ENCODE results near the gene DHRS7B. TPM values are rescaled to one million over a fixed set of nuclear protein-coding genes. Genes with fewer than 3 reads are reported as not detected.

The DHRS7B gene
- total and polyA plus RNA-seq, 2 of the 13 experiments (the other 11 are each of a cell fraction or from before 2014, with no cell fraction given) = 20.0 to 35.8 TPM

GRCh38 chr17:21228845-21229244 is 102.1 kb downstream of the DHRS7B start (continued):
- no peak for TF ChIP-seq ZNF580 (CRISPR knock-in tag; IDR thresholded peaks at IDR 0.05; ENCODE audit: borderline replicate concordance, low read depth)
- TF ChIP-seq KLF6 (CRISPR knock-in tag; IDR thresholded peaks at IDR 0.05) = no peak
- no peak for TF ChIP-seq RBM39 (IDR thresholded peaks at IDR 0.05; ENCODE audit: low read depth, low read length, poor library complexity, severe bottlenecking)
- TF ChIP-seq FOSL2 (CRISPR knock-in tag; IDR thresholded peaks at IDR 0.05) = no peak
- no peak for TF ChIP-seq FOXM1 (CRISPR knock-in tag; IDR thresholded peaks at IDR 0.05)
- TF ChIP-seq ZNF790 (CRISPR knock-in tag; IDR thresholded peaks at IDR 0.05; ENCODE audit: borderline replicate concordance) = no peak
- no peak for TF ChIP-seq FIP1L1 (IDR thresholded peaks at IDR 0.05; ENCODE audit: borderline replicate concordance, insufficient read depth, low read depth, low read length)
- no peak for TF ChIP-seq TBX3 (IDR thresholded peaks at IDR 0.05; ENCODE audit: borderline replicate concordance)

DNA sequence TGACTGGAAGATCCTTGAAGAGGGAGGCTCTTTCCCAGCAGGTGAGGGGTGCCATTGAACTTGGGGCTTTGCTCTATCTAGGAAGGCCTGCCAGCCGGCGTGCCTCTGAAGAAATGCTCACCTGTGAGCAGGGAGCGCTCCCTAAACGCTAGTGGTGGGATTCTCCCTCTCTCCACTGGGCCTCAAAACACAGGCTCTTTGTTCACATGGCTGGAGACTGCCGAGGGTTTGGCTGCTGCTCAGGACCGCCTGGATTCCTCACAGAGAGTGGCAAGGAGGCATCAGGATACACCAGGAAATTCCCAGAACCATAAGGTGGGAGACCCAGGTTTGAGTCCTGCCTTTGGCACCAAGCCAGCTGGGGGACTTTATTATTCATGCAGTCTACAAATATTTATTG is 104.8 kb downstream of the DHRS7B start:
- no peaks in the 10 kb centered on the region for H3K36me3 ChIP-seq (replicated peaks in 1 of 2; ENCODE audit: control insufficient read depth in 1 of 2, insufficient read depth in 2 of 2, low read length in 2 of 2)
- 23% methylated on average over 6 of the region's 6 CpGs for WGBS (ENCODE audit: low lambda C conversion rate)
- peak; percentile 24; the same call in 2 of the 3 replicates for ATAC-seq
- no peak for FAIRE-seq
- H3K4me1 ChIP-seq (ENCODE audit: insufficient read depth, low read length) = peaks cover 11% of the 10 kb centered on the region; the same call in 1 of the 2 replicates
- H3K4me3 ChIP-seq (replicated peaks in 1 of 3; ENCODE audit: insufficient read depth in 1 of 3, low read depth in 2 of 3, low read length in 3 of 3) = no peak overlapping the region
- H3K27ac ChIP-seq (ENCODE audit: extremely low read length, insufficient read depth, low read length) = no peak overlapping the region
- no peak overlapping the region for H3K4me2 ChIP-seq (ENCODE audit: low read depth, low read length)
- H3K27me3 ChIP-seq (ENCODE audit: control insufficient read depth in 1 of 2, insufficient read depth in 2 of 2, low read length in 2 of 2) = no peaks in the 10 kb centered on the region
- DNase-seq (ENCODE audit: low spot score) = no peak
- POLR2A ChIA-PET = no interaction called here
- H4K20me1 ChIP-seq (ENCODE audit: insufficient read depth, low read length) = no peaks in the 10 kb centered on the region
- no TSS peak for BruUV-seq (replicated peaks)
- in situ Hi-C loops (cut with HindIII; ENCODE audit: extremely low pct_ligation_motif_present, low pct_unique_long_range_greater_than_20kb) = no loop called here
- no peaks in the 10 kb centered on the region for H3K79me2 ChIP-seq (ENCODE audit: insufficient read depth, low read length)
- TF ChIP-seq ZNF225 (CRISPR knock-in tag; IDR thresholded peaks at IDR 0.05) = no peak
- TF ChIP-seq LCORL (IDR thresholded peaks at IDR 0.05) = 0 out of 2 replicates have a peak, but pooled peaks have one; percentile 15
- TF ChIP-seq LCORL (CRISPR knock-in tag; IDR thresholded peaks at IDR 0.05) = no peak
- no peaks in the 10 kb centered on the region for H3K9me3 ChIP-seq (ENCODE audit: low read length)
- intact Hi-C loops (cut with micrococcal nuclease; ENCODE audit: unreplicated experiment) = no loop called here
- CTCF ChIA-PET (ENCODE audit: low intra/inter-chr PET ratio, low total read pairs) = no interaction called here
- no peak overlapping the region for H2AFZ ChIP-seq (ENCODE audit: low read length)
- no peak overlapping the region for H3K9ac ChIP-seq (ENCODE audit: insufficient read depth, low read depth, low read length)
